Gastroesophageal sphincter (tissue), 4 donors: ENCODE results near the gene OTULIN. TPM values are rescaled to one million over a fixed set of nuclear protein-coding genes. Genes with fewer than 3 reads are reported as not detected.

ENCODE experiments used
- ATAC-seq: fragments of 150-250 bp; one replicate; pipeline ENCODE4 v1.9.1; 2016; ENCODE audit warnings: mild to moderate bottlenecking, moderate library complexity
- H3K27ac ChIP-seq, 4 donors: fragments of 200-600 bp; sonication (generic) in 3 of 4; 1 replicate in 3 of 4; 2 replicates in 1 of 4; pipeline ENCODE4 v1.5.1; 2016 to 2019
- H3K27me3 ChIP-seq: fragments of 200-600 bp; sonication (generic); one replicate; pipeline ENCODE4 v1.5.1; 2019
- H3K36me3 ChIP-seq, 2 donors: fragments of 200-600 bp; sonication (generic); one replicate each; pipeline ENCODE4 v1.5.1; 2019; ENCODE audit warnings: control low read depth in 1 of 2
- H3K4me1 ChIP-seq, 3 donors: fragments of 200-600 bp; sonication (generic); 1 replicate in 2 of 3; 2 replicates in 1 of 3; pipeline ENCODE4 v1.5.1; 2016 to 2019; ENCODE audit warnings: control low read depth in 2 of 3
- H3K4me3 ChIP-seq, 2 donors: fragments of 200-600 bp; sonication (generic); one replicate each; pipeline ENCODE4 v1.5.1; 2019; ENCODE audit warnings: mild to moderate bottlenecking in 1 of 2, moderate library complexity in 1 of 2
- H3K9me3 ChIP-seq, 3 donors: fragments of 200-600 bp; sonication (generic); one replicate each; pipeline ENCODE4 v1.5.1; 2017 to 2019; ENCODE audit warnings: control low read depth in 2 of 3
- EP300 ChIP-seq: sonication (generic); formaldehyde crosslinking; IDR thresholded peaks from one replicate; pipeline ENCODE4 v1.6.1; 2017; ENCODE audit warnings: antibody characterized with exemption, mild to moderate bottlenecking
- POLR2A ChIP-seq, 2 donors: fragments of 450-650 bp; IDR thresholded peaks; one replicate each; pipeline ENCODE4 v1.6.1; 2017; ENCODE audit warnings: antibody characterized with exemption in 2 of 2, mild to moderate bottlenecking in 2 of 2, moderate library complexity in 1 of 2
- POLR2AphosphoS5 ChIP-seq: sonication (generic); formaldehyde crosslinking; IDR thresholded peaks from one replicate; pipeline ENCODE4 v1.6.1; 2017; ENCODE audit warnings: antibody characterized with exemption
- WGBS, 2 donors: methylation state at CpG; one replicate each; pipeline ENCODE4 v1.1.5; 2018; ENCODE audit warnings: low coverage in 1 of 2; 5-methylcytosine and 5-hydroxymethylcytosine counted together
- total RNA-seq, 4 donors: library from RNA; depleted of rRNA; stranded (reverse); fragments of >200 nt; gene quantifications; one replicate each; pipeline ENCODE4 v1.1.0, GENCODE V29; 2016
- TF ChIP-seq, protein P1 (sequence below), 4 experiments: fragments of 200-600 bp in 2 of 4; fragments of 450-650 bp in 2 of 4; sonication (generic) in 1 of 4; IDR thresholded peaks; one replicate each; pipeline ENCODE4 v1.5.1; 2017 to 2019; ENCODE audit warnings: antibody characterized with exemption in 4 of 4, mild to moderate bottlenecking in 2 of 4, moderate library complexity in 2 of 4

The OTULIN gene
- total RNA-seq, 4 donors from 2014 or later = 19.5 to 27.1 (median 23.6) TPM

DNA sequence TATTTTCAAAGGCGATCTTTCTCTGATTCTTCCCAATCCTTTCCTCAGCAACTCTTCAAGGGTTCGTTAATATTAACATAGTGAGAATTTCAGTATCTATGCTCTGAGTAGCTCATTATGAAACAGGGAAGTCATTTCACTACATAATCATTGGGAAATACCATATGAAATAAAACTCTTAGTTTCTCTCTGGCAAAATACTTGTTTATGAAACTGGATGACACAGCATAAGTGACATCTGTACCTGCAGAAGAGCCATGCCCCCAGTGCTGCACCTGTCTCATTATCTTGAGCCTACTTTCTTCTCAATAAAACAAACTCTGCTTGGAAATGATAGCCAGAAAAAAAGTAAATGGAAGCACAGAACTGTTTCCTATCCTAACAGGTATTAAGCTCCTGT is 33.8 kb upstream of the OTULIN start:
- H3K27me3 ChIP-seq = no peaks in the 10 kb centered on the region
- ATAC-seq = no peak
- H3K4me3 ChIP-seq = no peak overlapping the region
- TF ChIP-seq, protein P1, sequence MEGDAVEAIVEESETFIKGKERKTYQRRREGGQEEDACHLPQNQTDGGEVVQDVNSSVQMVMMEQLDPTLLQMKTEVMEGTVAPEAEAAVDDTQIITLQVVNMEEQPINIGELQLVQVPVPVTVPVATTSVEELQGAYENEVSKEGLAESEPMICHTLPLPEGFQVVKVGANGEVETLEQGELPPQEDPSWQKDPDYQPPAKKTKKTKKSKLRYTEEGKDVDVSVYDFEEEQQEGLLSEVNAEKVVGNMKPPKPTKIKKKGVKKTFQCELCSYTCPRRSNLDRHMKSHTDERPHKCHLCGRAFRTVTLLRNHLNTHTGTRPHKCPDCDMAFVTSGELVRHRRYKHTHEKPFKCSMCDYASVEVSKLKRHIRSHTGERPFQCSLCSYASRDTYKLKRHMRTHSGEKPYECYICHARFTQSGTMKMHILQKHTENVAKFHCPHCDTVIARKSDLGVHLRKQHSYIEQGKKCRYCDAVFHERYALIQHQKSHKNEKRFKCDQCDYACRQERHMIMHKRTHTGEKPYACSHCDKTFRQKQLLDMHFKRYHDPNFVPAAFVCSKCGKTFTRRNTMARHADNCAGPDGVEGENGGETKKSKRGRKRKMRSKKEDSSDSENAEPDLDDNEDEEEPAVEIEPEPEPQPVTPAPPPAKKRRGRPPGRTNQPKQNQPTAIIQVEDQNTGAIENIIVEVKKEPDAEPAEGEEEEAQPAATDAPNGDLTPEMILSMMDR (IDR thresholded peaks at IDR 0.05) = no peak
- TF ChIP-seq POLR2A (IDR thresholded peaks at IDR 0.05) (no peak), EP300 (no peak), POLR2AphosphoS5 (no peak)
- no peaks in the 10 kb centered on the region for H3K4me1 ChIP-seq
- H3K9me3 ChIP-seq = no peaks in the 10 kb centered on the region
- H3K36me3 ChIP-seq = no peaks in the 10 kb centered on the region
- no peak overlapping the region for H3K27ac ChIP-seq
- 86% methylated on average over 2 of the region's 2 CpGs for WGBS, 2 donors

DNA sequence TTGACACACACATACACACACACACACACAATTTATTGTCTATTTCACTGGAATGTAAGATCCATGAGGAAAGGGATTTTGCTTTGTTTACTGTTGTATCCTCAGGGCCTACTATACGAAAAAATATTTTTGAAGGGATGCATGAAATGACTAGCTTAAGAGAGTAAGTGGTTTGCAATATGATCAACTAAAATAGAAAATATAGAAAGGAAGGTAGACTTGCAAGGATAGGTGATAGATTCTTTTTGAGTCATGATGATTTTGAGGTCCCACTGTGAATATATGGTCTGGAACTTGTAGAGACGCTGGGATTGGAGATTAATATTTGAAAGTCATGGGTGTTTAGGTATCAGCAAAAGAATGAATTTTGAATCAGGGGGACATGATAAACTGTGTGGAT is 28.9 kb upstream of the OTULIN start:
- peaks cover under 1% of the 10 kb centered on the region for H3K27me3 ChIP-seq
- no peaks in the 10 kb centered on the region for H3K36me3 ChIP-seq
- no peaks in the 10 kb centered on the region for H3K4me1 ChIP-seq
- ATAC-seq = no peak
- TF ChIP-seq EP300 (no peak), POLR2A (IDR thresholded peaks at IDR 0.05) (no peak)
- no peak overlapping the region for H3K4me3 ChIP-seq
- WGBS, 2 donors = 54 to 70% methylated on average over 1 to 2 of the region's 2 CpGs
- no peak overlapping the region for H3K27ac ChIP-seq
- no peaks in the 10 kb centered on the region for H3K9me3 ChIP-seq

DNA sequence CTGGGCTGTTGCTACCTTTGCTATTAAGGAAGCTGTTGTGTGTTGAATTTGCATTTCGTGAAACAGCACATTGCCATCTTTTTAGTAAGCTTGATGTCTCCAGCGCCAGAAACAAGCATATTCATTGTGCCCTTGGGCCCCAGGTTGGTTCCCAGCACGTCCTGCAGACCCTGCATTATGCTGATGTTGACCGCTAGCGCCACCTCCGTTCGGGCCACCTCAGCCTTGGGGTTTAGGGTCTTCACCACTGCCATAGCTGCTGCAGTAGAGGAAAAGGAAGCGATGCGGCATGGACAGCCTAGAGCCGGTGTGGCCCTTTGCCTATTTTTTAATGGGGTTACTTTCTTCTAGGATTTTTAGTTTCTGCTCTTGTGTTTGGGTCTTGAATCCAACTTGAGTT is 23.8 kb upstream of the OTULIN start:
- H3K9me3 ChIP-seq = no peaks in the 10 kb centered on the region
- no peak overlapping the region for H3K4me3 ChIP-seq
- WGBS, 2 donors = 100% methylated on average over 1 to 3 of the region's 10 CpGs
- TF ChIP-seq, protein P1 (IDR thresholded peaks at IDR 0.05) = no peak
- TF ChIP-seq EP300 (no peak), POLR2A (IDR thresholded peaks at IDR 0.05) (no peak), POLR2AphosphoS5 (no peak)
- no peaks in the 10 kb centered on the region for H3K36me3 ChIP-seq
- no peak overlapping the region for H3K27ac ChIP-seq
- peaks cover 26% of the 10 kb centered on the region for H3K27me3 ChIP-seq
- H3K4me1 ChIP-seq = no peaks in the 10 kb centered on the region
- ATAC-seq = no peak

DNA sequence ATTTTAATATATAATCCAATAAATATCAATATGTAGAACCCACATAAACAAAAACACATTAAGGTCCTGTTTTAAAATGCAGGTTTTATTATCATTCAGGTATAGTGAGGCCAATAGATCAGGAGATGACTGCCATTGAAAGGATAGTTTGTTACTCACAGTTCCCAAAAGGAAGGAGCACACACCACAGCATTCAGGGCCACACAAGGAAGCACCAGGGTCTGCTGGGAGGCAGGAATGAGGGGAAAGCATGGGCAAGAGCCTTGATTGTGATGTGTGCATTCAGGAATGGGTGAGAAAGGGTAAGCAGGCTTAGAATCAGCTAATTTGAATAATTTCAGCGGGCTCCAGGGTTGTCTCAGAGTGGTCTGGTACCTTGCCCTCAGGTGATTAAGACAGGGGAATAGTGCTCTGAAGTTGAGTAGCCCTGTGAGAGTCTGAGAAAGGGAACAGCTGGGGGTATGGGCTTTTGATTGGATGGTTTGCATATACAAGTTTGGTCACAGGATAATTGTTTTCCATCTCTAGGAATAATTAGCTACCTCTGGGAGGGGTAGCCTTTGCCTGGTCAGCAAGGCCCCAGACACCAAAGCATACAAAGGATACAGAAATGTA is 19.8 kb upstream of the OTULIN start:
- TF ChIP-seq, protein P1 (IDR thresholded peaks at IDR 0.05) = no peak
- TF ChIP-seq EP300 (no peak), POLR2AphosphoS5 (no peak), POLR2A (IDR thresholded peaks at IDR 0.05) (no peak)
- ATAC-seq = no peak
- 80 to 86% methylated on average over 1 of the region's 1 CpG for WGBS, 2 donors
- H3K9me3 ChIP-seq = no peaks in the 10 kb centered on the region
- H3K27me3 ChIP-seq = peaks cover 43% of the 10 kb centered on the region
- H3K4me1 ChIP-seq = peaks cover 0 to 3% (median 0%) of the 10 kb centered on the region in 3 donors
- no peaks in the 10 kb centered on the region for H3K36me3 ChIP-seq
- H3K4me3 ChIP-seq = no peak overlapping the region
- H3K27ac ChIP-seq = no peak overlapping the region

DNA sequence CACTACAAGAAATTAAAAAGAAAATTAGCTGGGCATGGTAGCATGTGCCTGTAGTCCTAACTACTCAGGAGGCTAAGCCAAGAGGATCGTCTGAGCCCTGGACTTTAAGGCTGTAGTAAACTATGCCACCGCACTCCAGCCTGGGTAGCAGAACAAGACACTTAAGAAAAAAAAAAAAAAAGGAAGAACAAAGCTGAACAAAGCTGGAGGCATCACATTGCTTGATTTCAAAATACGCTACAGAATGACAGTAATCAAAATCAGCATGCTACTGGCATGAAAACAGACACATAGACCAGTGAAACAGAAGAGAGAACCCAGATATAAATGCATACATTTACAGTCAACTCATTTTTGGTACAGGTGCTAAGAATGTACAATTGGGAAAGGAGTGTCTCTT is 14.5 kb upstream of the OTULIN start:
- TF ChIP-seq, protein P1 (IDR thresholded peaks at IDR 0.05) = no peak
- no peak for TF ChIP-seq POLR2A (IDR thresholded peaks at IDR 0.05)
- no peak for TF ChIP-seq EP300
- no peak for TF ChIP-seq POLR2AphosphoS5
- ATAC-seq = no peak
- 68 to 81% methylated on average over 3 of the region's 3 CpGs for WGBS, 2 donors

More for the DNA sequence above, 14.5 kb upstream of the OTULIN start:
- Histone ChIP-seq H3K4me3 (no peak overlapping the region), H3K4me1 (peaks cover 0 to 3% (median 0%) of the 10 kb centered on the region in 3 donors), H3K27ac (no peak overlapping the region), H3K9me3 (no peaks in the 10 kb centered on the region), H3K27me3 (peaks cover 23% of the 10 kb centered on the region), H3K36me3 (no peaks in the 10 kb centered on the region)
